GM18519 (cell line): ENCODE data around the gene SLC17A9.
A peak's percentile ranks its signal among the peaks of the same experiment; 100 is the strongest.

ENCODE experiments used
- ATAC-seq: cut with Tn5 transposase; IDR thresholded peaks from one replicate; pipeline ENCODE4 v1.9.1; 2021; ENCODE audit warnings: mild to moderate bottlenecking, moderate library complexity; ENCODE audit not compliant: unreplicated experiment, low FRiP score

SLC17A9 gene

DNA sequence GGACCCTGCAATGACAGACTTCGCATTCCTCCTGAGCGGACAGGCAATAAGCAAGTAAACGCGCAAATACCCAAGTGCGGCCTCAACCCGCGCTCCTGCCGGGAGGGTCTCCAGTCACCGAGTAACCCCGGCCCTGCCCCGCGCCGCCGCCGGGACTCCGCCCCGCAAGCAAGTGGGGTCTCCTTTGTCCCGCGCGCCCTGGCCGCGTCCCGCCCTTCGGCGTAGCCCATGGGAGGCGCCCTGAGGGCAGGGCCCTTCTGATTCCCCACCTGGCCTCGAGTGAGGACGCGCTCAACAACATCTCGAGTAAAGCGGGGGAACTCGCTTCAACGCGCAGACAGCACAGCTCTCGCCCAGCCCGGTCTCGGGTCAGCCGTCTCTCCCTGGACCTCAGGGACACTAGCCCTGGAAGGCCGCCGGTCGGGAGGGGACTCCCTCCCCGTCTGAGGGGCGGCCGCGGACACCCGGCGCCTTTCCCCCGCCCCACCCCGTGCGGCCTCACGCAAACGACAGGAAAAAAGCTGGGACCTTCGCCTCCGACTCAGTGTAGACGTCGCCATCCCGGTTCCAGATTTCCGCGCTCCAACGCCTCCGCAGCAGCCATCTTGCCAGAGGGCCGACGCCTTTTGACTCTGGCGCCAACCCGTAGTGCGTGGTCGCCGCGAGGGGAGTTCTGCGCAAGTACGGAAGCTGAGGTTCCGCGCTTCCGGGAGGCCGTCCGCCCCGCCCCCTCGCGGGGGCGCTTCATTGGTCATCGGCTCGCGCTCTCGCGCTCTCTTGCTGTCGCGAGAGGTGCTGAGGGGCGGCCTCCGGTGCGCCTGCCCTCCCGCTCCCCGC, 15.0 kb upstream of the SLC17A9 start:
- ATAC-seq: peak; percentile 66

DNA sequence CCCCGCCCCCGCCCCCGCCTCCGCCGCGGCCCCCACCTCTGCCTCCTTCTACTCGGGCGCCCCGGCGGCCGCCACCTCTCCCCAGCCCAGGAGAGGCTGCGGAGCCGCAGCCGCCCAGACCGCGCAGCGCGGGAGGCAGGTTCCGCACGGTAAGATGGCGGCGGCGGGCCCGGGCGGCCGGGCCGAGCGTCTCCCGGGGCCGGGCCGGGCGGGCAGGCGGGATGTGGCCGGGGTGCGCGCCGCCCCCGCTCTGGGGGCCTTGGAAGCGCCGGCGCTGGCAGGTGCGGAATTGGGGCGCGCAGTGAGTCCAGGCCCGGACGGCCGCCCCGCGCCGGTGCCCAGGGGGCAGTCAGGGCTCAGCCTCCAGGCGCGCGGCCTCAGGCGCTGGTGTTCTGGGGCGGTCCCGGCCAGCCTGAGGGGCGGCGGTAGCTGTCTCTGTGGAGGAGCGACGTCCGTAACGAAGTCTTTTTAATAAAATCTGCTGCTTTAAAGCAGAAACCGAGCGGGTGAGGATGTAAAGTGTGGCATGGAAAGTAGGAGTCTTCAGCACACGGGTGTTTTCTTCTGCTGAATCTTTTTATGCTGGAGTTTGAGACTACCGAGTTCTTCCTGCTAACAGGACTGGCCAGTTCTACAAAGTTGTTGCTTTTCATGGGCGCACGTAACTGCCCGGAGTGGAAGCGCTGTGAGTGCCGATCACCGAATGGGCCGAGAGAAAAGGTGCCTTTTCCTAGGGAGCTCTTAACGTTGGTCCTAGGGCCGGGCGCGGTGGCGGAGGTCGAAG, 14.2 kb upstream of the SLC17A9 start, which contains the start of gene GID8:
GID8 (plus strand) TSS at position 43 of the 784 bp plus-strand sequence. CDS start 3,356 bp downstream, outside the sequence.
- ATAC-seq: peak; percentile 34

DNA sequence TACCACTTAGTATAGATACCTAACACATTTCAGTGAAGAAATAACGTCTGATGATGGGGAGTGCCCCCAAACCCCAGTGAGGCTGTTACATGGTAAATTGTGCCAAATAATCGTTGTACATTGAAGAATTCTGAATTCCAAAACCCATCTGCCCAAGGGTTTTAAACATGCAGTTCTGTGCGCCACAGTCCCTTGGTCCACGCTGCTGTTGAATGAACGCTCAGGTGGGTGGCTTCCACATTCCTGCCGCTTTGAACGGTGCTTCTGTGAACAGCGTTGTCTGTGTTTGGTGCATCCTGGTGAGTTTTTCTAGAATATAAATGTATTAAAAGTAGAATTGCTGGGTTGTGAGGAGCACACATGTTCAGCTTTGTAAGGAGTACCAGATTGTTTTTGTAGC, 11.6 kb upstream of the SLC17A9 start:
- ATAC-seq: no peak

DNA sequence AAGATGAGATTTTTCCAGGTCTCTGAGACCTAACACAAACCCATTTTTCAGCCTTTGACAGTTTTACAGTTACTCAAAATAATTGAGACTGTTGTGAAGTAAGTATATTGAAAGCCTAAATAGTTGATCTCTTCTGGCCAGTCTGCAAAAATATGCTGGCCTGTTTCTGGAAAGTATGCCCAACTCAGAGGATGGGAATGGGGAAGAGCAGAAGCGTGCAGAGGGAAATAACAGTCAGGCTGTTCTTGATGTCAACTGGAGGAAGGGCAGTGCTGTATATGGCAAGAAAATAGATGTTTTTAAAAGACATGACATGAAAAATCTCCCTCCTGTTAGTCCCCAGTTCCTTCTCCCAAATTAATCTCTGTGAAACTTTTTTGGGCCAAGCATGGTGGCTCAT, 10.7 kb upstream of the SLC17A9 start:
- no peak for ATAC-seq

DNA sequence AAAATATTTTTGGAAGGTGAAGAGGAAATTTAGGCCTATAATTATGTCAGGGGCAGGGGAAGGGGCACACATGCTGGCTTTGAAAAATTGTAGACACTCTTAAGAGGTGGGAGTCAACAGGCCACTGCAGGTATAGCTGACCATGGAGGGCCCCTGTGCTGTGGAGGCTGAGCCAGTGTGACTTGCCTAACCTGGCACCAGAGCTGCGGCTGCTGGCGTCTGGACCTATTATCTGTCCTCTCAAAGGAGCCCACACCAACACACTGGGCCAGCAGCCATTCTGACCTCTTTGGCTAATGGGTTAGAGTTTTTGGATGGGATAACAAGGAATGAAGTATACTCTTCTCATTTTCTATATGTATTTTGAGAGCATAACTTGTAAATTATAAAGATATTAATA, 10.1 kb upstream of the SLC17A9 start:
- ATAC-seq: no peak

DNA sequence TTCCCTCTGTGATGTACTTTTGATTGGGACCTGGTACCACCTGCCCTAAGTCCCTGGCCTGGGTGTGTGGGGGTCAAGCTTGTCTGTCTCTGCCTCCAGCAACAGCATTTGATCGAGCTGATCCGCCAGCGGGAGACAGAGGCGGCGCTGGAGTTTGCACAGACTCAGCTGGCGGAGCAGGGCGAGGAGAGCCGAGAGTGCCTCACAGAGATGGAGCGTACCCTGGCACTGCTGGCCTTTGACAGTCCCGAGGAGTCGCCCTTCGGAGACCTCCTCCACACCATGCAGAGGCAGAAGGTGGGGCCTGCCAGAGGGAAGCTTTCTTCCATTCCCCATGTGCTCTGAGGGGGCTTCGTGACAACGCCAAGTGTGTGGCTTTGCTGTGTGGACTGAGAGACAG, 9.1 kb upstream of the SLC17A9 start:
- no peak for ATAC-seq

DNA sequence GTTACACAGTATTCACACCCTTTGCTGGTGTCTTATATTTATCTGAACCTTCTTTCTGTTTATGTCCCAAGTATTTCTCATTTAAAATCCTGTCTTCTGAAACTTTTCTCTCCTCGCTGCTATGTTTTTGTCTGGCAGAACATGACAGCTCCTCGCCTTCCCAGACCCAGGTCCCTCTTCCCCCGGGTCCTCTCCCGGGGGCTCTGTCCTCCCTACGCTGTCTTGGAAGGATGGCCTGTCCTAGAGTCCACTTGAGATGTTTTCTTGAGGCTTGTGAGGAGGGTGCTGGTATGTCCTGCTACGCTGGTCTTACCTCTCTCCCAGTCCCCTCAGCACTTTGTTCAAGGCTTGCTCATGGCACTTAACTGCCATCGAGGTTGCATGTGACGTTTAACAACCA, 8.3 kb upstream of the SLC17A9 start:
- ATAC-seq: no peak

- no peak for ATAC-seq
Observed at GRCh38 chr20:62944746-62945145, 7.8 kb upstream of the SLC17A9 start.

DNA sequence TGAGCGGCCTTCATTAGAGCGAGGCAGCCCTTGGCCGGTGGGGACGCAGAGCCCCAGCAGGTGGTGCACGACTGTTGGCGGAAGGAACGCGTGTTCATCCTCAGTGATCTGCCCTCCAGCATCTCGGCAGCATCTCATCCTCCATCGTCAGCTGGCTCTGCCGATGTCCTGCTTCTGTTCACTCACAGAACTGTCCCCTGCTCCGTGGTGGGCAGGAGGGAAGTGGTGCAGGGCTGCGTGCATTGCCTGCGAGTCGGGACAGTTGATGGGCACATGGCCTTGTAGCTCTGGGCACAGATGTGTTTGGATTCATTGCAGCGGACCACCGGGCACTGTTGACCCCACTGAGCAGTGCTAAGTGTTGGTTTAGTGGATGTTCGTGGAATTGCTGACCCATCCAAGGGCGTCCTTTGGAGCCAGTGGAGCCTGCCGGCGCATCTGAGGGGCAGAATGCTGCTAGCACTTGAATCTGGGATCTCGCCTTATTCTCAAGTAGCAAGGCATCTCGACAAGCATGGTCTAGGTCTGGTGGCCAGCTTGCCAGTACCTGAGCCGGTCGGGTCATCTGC, 6.7 kb upstream of the SLC17A9 start:
- ATAC-seq: no peak

GRCh38 chr20:62946918-62947317, 5.6 kb upstream of the SLC17A9 start:
- ATAC-seq: no peak

DNA sequence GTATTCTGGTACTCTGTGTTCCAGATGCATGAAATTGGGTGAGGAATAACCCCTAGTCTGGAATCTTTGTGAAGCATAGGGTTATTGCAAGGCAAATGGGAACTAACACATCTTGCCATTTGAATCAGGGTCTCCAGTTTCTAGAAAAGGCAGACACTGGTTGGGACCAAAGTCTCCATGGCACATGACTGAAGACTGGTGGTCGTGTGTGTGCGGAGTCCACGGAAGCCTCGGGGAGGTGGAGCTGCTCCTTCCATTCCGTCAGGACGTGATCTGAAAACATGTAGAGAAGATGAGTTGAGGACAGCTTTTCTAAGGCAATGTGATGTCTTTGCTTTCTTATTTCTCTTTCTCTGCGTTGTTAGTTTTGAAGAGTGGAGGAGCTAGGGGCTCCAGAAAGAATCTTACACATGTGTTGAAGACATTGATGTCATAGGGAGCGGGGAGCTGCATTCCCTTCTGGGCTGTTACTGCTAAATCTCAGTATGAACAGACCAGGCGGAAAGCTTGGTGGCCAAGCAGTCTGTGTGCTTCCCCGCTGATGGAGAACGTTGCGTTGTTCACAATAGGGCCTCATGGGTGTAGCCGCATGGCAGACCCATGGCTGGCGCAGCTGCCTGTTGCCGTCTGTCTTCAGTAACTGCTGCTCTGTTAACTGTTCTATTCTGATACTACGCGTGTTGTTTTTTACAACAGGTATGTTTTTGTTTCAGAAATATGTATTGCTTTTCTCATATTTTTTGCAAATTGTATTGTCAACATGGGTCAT, 4.8 kb upstream of the SLC17A9 start:
- no peak for ATAC-seq

DNA sequence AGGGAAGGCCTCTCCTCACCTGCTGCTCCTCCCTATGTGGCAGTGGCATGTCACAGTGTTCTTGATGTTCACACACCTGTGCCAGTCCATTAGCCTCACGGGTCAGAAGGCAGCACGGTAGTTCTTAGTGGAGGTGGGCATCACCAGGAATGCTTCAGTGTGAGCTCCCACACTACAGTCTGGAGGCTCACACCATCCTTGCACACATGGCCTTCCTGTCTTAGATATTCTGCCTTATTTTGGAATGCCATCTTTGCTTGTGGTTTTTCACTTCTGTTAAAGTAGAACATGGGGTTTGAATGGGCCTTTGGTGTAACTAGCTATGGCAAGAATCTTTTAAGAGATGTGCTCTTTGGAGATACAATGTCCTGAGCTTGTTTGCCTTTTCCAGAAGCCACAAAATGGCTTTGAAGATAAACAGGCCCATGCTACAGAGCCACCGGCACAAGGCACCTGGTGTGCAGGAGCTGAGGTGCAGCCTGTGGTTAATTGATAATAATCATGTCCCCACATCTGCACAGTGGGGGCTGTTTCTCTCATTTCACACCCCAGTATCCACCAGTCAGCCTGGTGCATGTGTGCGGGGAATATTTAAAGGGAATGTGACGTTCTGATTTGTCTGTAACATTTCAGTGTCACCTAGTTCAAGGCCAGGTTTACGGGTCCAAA, 3.2 kb upstream of the SLC17A9 start:
- ATAC-seq: no peak

GRCh38 chr20:62949962-62950361, 2.5 kb upstream of the SLC17A9 start:
- ATAC-seq: no peak

DNA sequence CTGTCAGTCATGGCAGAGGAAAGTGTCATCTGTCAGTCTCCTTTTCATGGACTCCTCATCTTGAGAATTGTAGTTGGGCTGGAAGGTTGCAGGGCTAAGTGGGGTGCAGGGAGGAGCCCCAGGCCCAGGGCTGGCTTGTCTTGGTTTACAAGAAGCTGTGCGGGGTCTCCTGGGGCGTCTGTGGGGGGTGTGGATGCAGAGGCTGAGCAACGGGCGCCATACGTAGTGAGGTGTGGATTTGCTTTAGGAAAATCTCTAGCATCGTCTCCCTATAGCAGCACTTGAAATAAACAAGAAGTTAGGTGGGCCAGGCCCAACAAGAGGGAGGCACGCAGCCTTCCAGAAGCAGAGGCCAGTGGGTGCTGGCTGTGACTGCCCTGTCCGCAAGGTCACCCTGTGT, 1.8 kb upstream of the SLC17A9 start:
- no peak for ATAC-seq

DNA sequence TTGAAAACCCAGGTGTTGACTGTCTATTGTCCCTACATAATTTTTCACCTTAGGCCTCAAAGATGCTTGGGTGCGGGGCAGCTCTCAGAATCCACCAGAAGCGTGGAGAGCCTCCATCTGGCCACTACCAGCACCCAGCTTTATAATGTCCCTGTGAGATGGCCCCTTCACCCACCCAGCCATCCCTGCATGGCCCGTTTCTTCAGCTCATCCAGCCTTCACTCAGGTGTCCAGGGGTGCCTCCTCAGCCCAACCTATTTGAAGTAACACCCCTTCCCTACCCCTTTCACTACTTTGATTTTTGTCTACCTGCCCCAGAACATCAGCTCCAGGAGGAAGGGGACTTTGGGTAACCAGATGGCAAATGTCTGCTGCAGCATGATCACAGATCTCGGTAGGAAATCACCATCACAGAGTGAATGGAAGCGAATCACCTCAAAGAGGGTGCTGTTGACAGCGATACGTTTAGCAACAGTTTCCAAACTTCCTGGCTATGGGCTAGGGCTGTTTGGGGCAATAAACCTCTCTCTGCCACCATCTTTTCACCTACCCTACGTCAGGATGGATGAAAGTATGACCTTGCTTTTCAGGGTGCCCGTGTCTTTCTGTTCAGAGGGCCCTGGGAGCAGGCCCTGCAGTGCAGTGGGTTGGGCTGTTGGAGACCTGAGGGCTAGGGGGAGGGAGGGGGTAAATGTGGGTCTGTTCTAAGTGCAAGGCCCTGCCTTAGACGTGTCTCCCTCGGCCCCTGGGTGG, 1.2 kb upstream of the SLC17A9 start:
- no peak for ATAC-seq

- ATAC-seq: no peak
Observed at GRCh38 chr20:62951896-62952372, 575 bp upstream of the SLC17A9 start.

- ATAC-seq: no peak
Observed at GRCh38 chr20:62952968-62953838, 694 bp downstream of the SLC17A9 start.
